Left forelimb (tissue), 1 donor: ENCODE data around the gene CDC42BPB.

Experiments used
- DNase-seq: peaks from one replicate; pipeline ENCODE4 v3.0.0-alpha.2; 2018; ENCODE audit warnings: low spot score

CDC42BPB gene

GRCh38 chr14:102966681-102967505 is 90.5 kb downstream of the CDC42BPB start:
- no peak for DNase-seq

DNA sequence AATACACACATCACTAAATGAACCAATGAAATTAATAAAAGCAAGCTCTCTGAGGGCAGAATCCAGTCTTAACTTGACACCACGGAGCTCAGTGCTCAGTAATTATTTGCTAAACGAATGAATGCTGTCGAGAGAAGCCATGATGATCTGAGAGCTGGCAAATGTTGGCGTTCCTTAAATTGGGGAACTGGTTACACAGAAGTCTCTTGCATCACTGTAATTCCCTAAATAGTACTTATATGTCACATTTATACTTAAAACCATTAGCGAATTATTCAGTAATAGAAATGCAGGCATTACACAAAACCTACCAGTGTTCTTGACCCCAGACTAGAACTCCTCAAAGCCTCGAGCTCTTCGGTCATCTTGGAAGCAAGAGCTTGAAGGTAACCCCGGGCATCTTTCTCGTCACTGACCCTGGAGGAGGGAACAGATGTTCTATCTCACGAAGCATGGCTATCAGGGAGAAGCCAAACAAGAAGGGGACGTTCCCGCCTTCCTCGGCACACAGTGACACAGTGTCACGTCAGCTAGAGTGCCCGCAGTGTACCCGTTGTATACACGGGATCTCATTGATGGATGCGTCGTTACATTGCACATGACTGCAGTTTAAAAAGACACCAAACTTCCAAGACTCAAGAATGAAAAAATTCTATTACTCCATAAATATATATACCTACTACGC is 91.2 kb downstream of the CDC42BPB start:
- DNase-seq, result no peak

- DNase-seq, result no peak
Measured at GRCh38 chr14:102965282-102965681, 92.1 kb downstream of the CDC42BPB start.

- no peak for DNase-seq
Measured at GRCh38 chr14:102964152-102964730, 93.1 kb downstream of the CDC42BPB start.

DNA sequence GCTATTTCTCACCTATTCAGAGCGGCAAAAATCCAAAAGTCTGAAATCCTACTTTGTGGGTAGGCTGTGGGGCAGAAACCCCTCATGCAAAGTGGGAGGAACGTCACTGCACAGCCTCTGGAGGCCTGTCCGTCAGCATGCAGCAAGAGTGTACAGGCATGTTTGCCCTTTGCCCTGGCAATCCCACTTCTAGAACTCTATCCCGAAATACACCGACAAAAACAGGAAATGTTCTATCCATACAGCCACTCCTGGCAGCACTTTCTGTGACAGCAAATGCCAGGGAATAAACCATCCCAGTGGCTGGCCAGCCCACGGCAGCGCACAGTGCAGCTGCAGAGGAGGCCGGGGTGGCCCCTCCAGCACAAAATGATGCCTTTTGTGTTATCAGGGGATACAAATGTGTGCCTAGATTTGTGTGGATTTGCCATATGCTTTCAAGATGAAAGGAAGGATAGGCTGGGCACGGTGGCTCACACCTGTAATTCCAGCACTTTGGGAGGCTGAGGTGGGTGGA is 95.2 kb downstream of the CDC42BPB start:
- DNase-seq, result no peak

DNA sequence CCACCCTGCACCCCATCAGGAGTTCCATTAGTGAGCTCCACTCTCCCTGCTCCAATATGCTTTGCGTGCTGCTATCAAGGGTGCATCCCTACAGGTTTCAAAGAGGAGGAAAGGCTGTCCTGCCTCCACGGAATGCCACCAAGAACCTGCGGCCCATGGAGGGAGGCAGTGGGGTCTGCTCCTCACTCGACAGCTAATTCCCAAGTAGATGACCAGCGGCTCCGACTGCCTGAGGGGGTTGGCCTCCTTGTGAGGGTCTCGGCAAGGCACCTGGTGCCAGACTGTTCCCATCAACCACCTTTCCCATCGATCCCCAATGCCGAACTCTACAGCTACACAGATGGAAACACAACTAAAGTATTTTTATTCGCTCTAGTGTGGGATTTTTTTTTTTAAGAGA is 98.9 kb downstream of the CDC42BPB start:
- no peak for DNase-seq

GRCh38 chr14:102957222-102957621 is 100.1 kb downstream of the CDC42BPB start:
- no peak for DNase-seq

DNA sequence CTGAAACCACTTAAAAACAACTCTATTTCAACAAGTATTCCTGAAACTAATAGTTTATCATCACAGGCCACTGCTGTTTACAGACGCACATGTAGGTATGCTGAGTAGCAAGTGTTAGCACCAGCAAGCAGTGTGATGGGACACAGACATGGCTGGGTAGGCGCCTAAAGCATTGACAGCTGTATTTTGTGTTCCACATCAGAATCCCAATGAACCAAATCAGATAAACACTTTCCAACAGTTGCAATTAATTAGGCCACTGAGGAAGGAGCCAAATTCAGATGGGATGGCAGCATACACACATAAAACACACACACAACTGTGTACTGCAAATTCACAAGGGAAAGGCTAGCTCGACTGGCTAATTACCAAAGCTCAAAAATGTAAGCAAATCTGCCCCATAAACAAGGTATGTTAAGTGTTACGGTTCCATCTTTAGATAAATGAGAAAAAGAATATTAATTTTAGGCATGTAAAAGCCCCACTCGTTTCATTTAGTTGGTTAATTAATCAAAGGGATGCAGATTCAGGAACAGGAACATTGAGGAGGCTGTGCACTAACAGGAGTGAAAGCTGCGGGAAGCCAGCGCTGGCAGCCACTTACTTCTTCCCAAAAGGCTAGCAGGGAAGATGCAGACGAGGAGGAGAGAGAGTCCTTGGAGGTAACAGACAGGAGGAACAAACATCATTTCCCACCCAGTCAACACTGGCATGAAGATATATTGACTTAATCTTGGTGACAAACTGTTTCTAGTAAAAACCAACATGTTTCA is 101.5 kb downstream of the CDC42BPB start:
- no peak for DNase-seq

- no peak for DNase-seq
Measured at GRCh38 chr14:102954081-102954789, 103.1 kb downstream of the CDC42BPB start.

DNA sequence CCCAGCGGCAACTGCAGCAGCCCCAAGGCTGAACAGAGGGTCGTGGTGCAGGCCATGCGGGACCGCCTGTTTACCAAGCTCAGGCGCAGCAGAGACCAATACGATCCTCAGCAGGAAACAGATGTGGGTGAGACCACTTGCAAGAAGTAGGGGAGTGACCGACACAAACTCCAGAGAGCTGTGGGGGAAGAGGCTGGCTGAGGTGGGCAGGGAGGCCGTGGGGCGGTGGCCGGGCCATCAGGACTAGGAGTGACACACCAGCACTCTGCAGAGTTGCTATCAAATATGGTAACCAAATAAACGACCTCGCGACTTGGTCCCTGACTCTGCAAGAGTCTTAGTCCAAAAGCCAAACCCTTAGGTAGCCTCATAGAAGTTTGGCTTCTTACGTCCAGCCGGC is 104.2 kb downstream of the CDC42BPB start:
- no peak for DNase-seq

GRCh38 chr14:102952276-102952675 is 105.1 kb downstream of the CDC42BPB start:
- no peak for DNase-seq

DNA sequence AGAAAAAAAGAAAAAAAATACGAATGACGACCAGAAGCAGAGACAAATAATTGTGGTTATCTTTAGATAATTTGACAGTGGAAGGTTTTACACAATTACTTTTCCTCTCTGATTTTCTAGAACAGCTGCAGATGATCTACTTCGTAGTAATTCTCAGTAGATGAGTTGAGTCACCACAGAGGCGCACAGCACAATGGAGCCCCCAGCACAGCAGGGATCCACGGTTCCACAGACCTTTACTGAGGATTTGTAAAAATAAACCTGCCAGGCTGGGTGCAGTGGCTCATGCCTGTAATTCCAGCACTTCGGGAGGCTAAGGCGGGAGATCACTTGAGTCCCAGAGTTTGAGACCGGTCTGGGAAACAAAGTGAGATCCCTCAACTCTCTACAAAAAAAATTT is 105.5 kb downstream of the CDC42BPB start:
- no peak for DNase-seq

- DNase-seq, result no peak
Measured at GRCh38 chr14:102951034-102951433, 106.3 kb downstream of the CDC42BPB start.

DNA sequence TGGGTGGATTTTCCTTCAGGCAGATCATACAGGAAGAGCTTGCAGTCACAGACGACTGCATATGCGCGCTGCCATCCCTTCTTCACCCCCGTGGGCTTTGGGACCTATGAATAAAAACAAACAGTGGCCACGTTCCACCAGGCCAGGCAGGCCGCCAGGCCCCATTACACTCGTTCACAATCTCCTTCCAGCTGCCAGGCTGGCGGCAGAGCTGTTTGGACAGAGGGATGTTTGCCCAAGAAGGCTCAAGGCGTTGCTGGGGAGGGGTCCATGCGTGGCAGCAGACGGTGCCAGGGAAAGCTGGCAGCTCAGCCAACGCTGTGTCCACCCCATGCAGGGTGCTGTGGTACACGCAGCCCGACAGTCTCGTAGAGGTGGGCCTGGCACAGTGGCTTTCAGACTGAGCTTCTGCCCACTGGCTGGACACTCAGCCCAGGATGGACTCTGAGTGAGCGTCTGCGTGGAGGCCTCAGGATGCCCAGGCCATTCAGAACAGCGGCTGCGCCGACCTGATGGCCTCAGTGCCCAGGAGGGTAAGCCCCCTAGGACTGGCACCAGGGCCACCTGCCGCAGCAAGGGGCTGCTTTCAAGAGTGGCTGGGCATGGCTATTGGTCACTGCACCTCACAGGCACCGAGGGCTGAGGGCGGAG is 107.4 kb downstream of the CDC42BPB start:
- no peak for DNase-seq

GRCh38 chr14:102949062-102949800 is 108.1 kb downstream of the CDC42BPB start:
- DNase-seq, result no peak

DNA sequence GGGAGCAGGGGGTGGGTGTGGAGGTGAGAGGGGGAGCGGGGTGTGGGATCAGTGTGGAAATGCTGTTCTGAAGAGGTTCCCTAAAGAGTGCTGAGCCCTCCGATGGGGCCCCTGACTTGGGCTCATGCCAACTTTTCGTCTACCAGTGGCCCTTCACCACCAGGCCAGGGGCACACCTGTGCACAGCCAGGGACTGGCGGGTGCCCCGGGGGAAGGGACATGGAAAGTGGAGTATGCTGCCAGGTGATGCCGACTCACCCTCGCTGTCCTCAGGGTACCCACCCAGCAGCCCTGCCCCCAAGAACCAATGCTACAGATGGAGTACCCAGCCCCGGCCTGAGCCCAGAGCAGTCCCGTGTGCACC is 108.7 kb downstream of the CDC42BPB start:
- DNase-seq, result no peak

- DNase-seq, result no peak
Measured at GRCh38 chr14:102947321-102948103, 109.8 kb downstream of the CDC42BPB start.

DNA sequence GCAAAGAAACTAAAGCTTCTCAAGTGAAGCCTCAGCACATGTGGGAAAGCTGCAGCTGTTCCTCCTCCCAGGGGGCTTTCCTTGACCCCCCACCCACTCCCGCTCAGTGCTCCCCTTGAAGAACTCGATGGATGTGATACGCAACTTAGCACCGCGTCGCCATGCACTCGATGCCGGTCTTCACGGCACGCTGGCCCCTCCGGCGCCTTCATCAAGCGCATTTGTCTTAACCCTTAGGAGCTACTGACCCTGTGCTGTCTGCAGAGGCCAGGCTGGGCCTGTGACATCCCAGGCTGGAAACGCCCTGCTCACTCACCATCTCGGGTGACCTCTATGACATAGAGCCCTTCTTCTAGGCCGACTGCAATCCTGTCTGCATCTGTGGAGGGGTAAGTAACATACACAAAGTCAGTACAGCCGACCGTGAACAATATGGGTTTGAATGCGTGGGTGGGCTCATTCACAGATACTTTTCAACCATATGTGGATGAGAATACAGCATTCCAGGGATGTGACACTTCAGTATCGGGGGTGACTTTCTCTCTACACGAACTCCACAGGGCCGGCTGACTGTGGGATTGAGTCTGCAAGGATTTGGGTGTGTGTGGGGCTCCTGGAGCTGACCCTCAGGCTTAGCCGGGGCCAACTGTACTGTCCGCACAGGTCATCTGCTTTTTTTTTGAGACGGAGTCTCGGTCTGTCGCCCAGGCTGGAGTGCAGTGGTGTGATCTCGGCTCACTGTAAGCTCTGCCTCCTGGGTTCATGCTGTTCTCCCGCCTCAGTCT is 111.8 kb downstream of the CDC42BPB start:
- DNase-seq, result no peak
